Vagina (tissue), 2 donors: ENCODE results near the gene BMAL1. TPM values are rescaled to one million over a fixed set of nuclear protein-coding genes. Genes with fewer than 3 reads are reported as not detected.

ENCODE experiments used
- DNase-seq, 2 donors: peaks; one replicate each; pipeline ENCODE4 v3.0.0-alpha.2; 2017; ENCODE audit errors: extremely low spot score in 2 of 2
- H3K27ac ChIP-seq: fragments of 200-600 bp; sonication (generic); one replicate; pipeline ENCODE4 v1.5.1; 2019
- H3K27me3 ChIP-seq: fragments of 200-600 bp; sonication (generic); one replicate; pipeline ENCODE4 v1.5.1; 2019
- H3K36me3 ChIP-seq, 2 donors: fragments of 200-600 bp; sonication (generic); one replicate each; pipeline ENCODE4 v1.5.1; 2017 to 2019
- H3K4me1 ChIP-seq: fragments of 200-600 bp; sonication (generic); one replicate; pipeline ENCODE4 v1.5.1; 2019
- H3K4me3 ChIP-seq, 2 donors: fragments of 200-600 bp; sonication (generic); 1 replicate in 1 of 2; 2 replicates in 1 of 2; pipeline ENCODE4 v1.5.1; 2016 to 2019
- H3K9me3 ChIP-seq: fragments of 200-600 bp; sonication (generic); one replicate; pipeline ENCODE4 v1.5.1; 2019
- POLR2A ChIP-seq, 2 donors: fragments of 450-650 bp; IDR thresholded peaks; one replicate each; pipeline ENCODE4 v1.6.1; 2017; ENCODE audit warnings: antibody characterized with exemption in 2 of 2, mild to moderate bottlenecking in 2 of 2, moderate library complexity in 2 of 2
- POLR2AphosphoS5 ChIP-seq, 2 donors: sonication (generic); formaldehyde crosslinking; IDR thresholded peaks; one replicate each; pipeline ENCODE4 v1.9.0; 2017; ENCODE audit warnings: antibody characterized with exemption in 2 of 2, mild to moderate bottlenecking in 2 of 2, low read depth in 1 of 2; ENCODE audit not compliant: insufficient read depth in 1 of 2
- intact Hi-C: fragments of 100-400 bp; cut with DNase I; formaldehyde crosslinking; loops from one replicate; pipeline ENCODE4 v1.15.1; 2023
- total RNA-seq: library from RNA; depleted of rRNA; stranded (reverse); fragments of >200 nt; gene quantifications from one replicate; pipeline ENCODE4 v1.2.3, GENCODE V29; 2016
- TF ChIP-seq, protein P1 (sequence below), 3 experiments: fragments of 450-650 bp in 2 of 3; fragments of 200-600 bp in 1 of 3; sonication (generic) in 1 of 3; IDR thresholded peaks; one replicate each; pipeline ENCODE4 v1.5.1; 2017 to 2019; ENCODE audit warnings: antibody characterized with exemption in 3 of 3, mild to moderate bottlenecking in 2 of 3, moderate library complexity in 2 of 3

BMAL1 gene
- total RNA-seq, 1 donor from 2014 or later = 44.0 TPM

DNA sequence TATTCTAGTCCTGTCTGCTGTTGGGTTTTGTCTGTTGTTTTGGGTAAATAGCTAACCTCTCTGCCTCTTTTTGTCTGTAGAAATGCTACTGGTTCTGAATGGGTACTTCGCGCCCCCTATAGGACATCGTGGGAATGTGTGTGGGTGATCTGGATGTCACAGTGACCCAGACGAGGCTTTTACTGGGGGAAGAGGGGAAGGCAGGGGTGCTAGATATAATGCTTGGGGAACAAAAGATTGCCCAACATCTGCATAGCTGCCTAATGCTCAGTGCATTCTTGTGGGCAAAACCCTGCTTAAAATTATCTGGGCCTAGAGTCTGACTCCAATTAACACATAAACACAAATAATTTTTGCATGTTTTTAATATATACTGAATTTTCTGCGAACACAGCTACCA is 57.7 kb downstream of the BMAL1 start:
- H3K9me3 ChIP-seq = no peaks in the 10 kb centered on the region
- H3K4me1 ChIP-seq = peaks cover 64% of the 10 kb centered on the region
- no peak overlapping the region for H3K27ac ChIP-seq
- H3K27me3 ChIP-seq = no peaks in the 10 kb centered on the region
- DNase-seq = no peak
- no peak for TF ChIP-seq POLR2A (IDR thresholded peaks at IDR 0.05)
- TF ChIP-seq, protein P1, sequence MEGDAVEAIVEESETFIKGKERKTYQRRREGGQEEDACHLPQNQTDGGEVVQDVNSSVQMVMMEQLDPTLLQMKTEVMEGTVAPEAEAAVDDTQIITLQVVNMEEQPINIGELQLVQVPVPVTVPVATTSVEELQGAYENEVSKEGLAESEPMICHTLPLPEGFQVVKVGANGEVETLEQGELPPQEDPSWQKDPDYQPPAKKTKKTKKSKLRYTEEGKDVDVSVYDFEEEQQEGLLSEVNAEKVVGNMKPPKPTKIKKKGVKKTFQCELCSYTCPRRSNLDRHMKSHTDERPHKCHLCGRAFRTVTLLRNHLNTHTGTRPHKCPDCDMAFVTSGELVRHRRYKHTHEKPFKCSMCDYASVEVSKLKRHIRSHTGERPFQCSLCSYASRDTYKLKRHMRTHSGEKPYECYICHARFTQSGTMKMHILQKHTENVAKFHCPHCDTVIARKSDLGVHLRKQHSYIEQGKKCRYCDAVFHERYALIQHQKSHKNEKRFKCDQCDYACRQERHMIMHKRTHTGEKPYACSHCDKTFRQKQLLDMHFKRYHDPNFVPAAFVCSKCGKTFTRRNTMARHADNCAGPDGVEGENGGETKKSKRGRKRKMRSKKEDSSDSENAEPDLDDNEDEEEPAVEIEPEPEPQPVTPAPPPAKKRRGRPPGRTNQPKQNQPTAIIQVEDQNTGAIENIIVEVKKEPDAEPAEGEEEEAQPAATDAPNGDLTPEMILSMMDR (IDR thresholded peaks at IDR 0.05) = peak in 2 of 3 experiments; percentile 50 to 73
- H3K36me3 ChIP-seq = no peaks in the 10 kb centered on the region
- intact Hi-C loops = loop anchor here (10.0 kb wide), 1 partner anchor 51 kb away; no protein-coding TSS in a partner anchor
- H3K4me3 ChIP-seq = no peak overlapping the region

DNA sequence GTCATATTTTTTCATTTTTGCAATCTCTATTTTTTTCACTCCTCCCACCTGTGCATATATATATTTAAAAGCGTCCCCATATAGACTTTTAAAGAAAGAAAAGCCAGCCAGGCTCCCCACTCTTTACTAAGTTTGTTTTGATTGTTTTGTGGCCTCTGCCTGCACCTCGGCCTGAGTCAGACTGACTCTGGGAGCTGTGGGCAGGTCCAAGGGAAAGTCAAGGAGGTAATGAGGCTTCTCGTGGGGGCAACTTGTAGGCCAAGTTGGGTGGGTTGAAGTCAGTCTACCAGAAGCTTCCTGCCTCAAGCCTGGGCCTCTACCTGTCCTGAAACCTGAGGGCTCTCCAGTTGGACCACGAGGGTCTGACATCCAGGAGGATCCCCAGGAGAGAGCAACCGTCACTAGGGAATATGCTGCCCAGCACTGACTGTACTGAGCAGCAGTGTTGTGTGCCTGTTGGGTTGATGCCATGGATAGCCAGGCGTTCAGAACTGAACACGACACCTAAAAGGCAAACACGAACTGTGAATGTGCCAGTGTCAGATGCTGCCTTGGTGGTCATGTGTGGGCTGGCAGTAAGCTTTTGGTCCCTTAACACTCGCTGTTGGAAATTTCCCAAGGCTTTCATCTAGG is 58.8 kb downstream of the BMAL1 start:
- intact Hi-C loops = loop anchor here (10.0 kb wide), 1 partner anchor 52 kb away; no protein-coding TSS in a partner anchor
- H3K4me1 ChIP-seq = peaks cover 64% of the 10 kb centered on the region
- TF ChIP-seq POLR2A (IDR thresholded peaks at IDR 0.05) = no peak
- TF ChIP-seq, protein P1 (IDR thresholded peaks at IDR 0.05) = no peak
- TF ChIP-seq POLR2AphosphoS5 (IDR thresholded peaks at IDR 0.05; ENCODE audit: insufficient read depth in 1 of 2, low read depth in 1 of 2) = no peak
- no peak for DNase-seq
- no peak overlapping the region for H3K4me3 ChIP-seq
- no peak overlapping the region for H3K27ac ChIP-seq
- H3K36me3 ChIP-seq = no peaks in the 10 kb centered on the region
- H3K27me3 ChIP-seq = no peaks in the 10 kb centered on the region
- no peaks in the 10 kb centered on the region for H3K9me3 ChIP-seq

DNA sequence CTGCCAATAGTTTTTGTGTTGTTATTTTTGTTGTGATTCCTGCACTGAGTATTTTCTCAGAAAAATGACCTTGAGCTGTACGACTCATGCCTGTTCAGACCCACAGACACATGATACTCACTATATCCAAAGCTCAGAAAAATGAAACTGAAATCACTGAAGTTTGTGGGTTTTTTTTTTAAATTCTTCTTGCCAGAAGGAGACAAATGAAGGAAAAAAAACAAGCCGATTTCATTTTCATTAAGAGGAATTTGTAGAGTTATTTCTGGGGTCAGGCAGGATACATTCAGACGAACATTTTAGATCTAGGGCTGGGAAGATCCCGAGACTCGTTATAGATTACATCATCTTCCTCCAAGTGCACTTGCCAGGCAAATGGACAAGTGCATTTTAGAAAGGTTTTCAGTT is 60.4 kb downstream of the BMAL1 start:
- H3K27me3 ChIP-seq = no peaks in the 10 kb centered on the region
- DNase-seq = no peak
- H3K36me3 ChIP-seq = no peaks in the 10 kb centered on the region
- no peak for TF ChIP-seq POLR2AphosphoS5 (IDR thresholded peaks at IDR 0.05; ENCODE audit: insufficient read depth in 1 of 2, low read depth in 1 of 2)
- no peaks in the 10 kb centered on the region for H3K9me3 ChIP-seq
- intact Hi-C loops = loop anchor here (10.0 kb wide), 1 partner anchor 53 kb away; no protein-coding TSS in a partner anchor
- H3K4me3 ChIP-seq = peak overlapping the region in 1 of 2 donors; percentile 19
- H3K4me1 ChIP-seq = peaks cover 57% of the 10 kb centered on the region
- peak overlapping the region; percentile 62 for H3K27ac ChIP-seq

DNA sequence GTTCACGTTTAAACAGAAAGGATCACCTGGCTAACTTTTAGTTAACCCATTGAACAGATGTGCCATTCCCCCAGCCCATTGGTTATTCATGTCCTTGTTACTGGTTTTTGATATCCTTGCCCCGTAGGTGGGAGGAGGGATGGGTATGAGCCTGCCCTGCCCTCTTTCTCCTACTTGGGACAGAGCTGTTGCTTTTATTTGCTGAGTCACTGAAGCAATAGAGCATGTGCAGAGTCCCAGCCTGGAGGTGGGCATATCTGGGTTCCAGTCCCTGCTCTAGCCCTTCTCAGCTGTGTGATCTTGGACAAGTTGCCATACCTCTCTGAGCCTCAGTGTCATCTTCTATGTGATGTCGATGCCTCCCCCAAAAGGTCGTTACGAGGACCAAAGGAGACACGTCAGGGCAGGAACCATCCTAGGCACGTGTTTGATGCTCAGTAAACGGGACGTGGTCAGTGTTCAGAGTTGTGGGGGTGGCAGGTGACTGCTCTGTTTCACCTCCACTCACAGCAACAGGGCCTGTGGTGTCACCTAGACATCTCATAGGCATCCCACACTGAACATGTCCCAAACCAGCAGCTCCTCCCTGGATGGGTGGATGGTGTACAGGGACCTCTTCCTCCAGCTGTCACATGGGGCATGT is 61.0 kb downstream of the BMAL1 start:
- peak overlapping the region in 1 of 2 donors; percentile 19 for H3K4me3 ChIP-seq
- TF ChIP-seq POLR2AphosphoS5 (IDR thresholded peaks at IDR 0.05; ENCODE audit: insufficient read depth in 1 of 2, low read depth in 1 of 2) = no peak
- no peak for TF ChIP-seq POLR2A (IDR thresholded peaks at IDR 0.05)
- TF ChIP-seq, protein P1 (IDR thresholded peaks at IDR 0.05) = no peak
- no peaks in the 10 kb centered on the region for H3K27me3 ChIP-seq
- no peaks in the 10 kb centered on the region for H3K36me3 ChIP-seq
- peaks cover 52% of the 10 kb centered on the region for H3K4me1 ChIP-seq
- DNase-seq = no peak
- intact Hi-C loops = loop anchor here (10.0 kb wide), 1 partner anchor 54 kb away; no protein-coding TSS in a partner anchor
- no peaks in the 10 kb centered on the region for H3K9me3 ChIP-seq
- peak overlapping the region; percentile 62 for H3K27ac ChIP-seq

DNA sequence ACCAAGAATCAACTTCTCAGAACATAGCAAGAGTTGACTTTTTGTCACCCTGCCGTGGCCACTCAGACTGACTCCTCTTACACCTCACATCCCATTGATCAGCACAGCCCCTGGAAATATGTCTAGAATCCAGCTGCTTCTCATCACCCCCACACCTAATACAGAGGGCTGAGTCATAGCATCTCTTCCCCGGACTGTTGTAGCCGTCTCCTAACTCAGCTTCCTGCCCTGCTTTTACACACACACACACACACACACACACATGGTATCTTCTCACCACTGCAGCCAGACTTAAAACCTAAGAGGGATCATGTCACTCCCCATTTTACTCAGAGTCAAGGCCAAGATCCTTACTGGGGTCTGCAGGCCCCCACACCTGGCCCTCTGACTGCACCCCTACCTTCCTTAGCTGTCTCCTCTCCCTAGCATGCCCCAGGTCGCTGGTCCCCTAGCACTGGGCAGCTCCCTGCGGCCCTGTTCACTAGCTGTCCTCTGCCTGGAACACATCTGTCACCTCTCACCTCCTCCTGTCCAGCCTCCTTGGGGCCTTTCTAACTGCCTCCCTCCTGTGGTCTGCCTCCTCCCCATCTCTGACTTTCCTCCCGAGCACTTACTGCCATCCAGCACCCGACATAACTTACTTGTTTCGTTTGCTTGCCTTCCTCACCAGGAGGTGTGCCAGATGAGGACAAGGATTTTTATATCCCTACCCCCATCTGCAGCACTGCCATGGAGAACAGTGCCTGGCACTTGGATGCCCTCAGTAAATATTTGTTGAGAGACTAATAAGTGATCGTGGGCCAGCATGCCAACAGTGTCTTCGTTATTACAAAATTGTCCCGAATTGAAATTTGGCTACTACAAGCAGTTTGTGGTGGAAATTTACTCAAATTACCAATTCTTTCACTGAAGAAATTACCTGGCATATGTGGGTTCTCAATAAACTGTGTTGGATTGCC is 61.9 kb downstream of the BMAL1 start:
- intact Hi-C loops = loop anchor here (5.0 to 10.0 kb wide), 3 partner anchors 55 to 375 kb away; no protein-coding TSS in a partner anchor

More for the DNA sequence above, 61.9 kb downstream of the BMAL1 start:
- Histone ChIP-seq H3K27me3 (no peaks in the 10 kb centered on the region), H3K4me1 (peaks cover 43% of the 10 kb centered on the region), H3K9me3 (no peaks in the 10 kb centered on the region), H3K4me3 (no peak overlapping the region), H3K36me3 (no peaks in the 10 kb centered on the region), H3K27ac (peak overlapping the region; percentile 62)
- DNase-seq = no peak
- TF ChIP-seq, protein P1 (IDR thresholded peaks at IDR 0.05) = no peak
- TF ChIP-seq POLR2AphosphoS5 (IDR thresholded peaks at IDR 0.05; ENCODE audit: insufficient read depth in 1 of 2, low read depth in 1 of 2) (no peak), POLR2A (IDR thresholded peaks at IDR 0.05) (no peak)
